WTC11 (cell line): ENCODE data around the gene MYPN.

Source experiments
- AR ChIP-seq: fragments of 250-450 bp; sonication (Bioruptor Pico); IDR thresholded peaks from 2 replicates; pipeline ENCODE4 v1.9.0; 2021; ENCODE audit warnings: mild to moderate bottlenecking
- CTCF ChIP-seq: fragments of 200-600 bp; IDR thresholded peaks from 2 replicates; pipeline ENCODE4 v1.8.0; 2022; ENCODE audit warnings: antibody characterized with exemption

- no peak for TF ChIP-seq CTCF
- no peak for TF ChIP-seq AR (CRISPR knock-in tag)
Measured at GRCh38 chr10:68087685-68088401, 21.4 kb upstream of the MYPN start.
